CD4-positive, alpha-beta T cell treated with Interferon gamma for 1 hour (primary cell): ENCODE data around the gene SDR39U1.

Experiments
- DNase-seq: peaks from one replicate; pipeline ENCODE4 v3.0.0-alpha.2; 2020

The SDR39U1 gene

GRCh38 chr14:24441485-24441884, 1.1 kb downstream of the SDR39U1 start:
- no peak for DNase-seq

GRCh38 chr14:24440606-24441399, 1.8 kb downstream of the SDR39U1 start:
- no peak for DNase-seq

DNA sequence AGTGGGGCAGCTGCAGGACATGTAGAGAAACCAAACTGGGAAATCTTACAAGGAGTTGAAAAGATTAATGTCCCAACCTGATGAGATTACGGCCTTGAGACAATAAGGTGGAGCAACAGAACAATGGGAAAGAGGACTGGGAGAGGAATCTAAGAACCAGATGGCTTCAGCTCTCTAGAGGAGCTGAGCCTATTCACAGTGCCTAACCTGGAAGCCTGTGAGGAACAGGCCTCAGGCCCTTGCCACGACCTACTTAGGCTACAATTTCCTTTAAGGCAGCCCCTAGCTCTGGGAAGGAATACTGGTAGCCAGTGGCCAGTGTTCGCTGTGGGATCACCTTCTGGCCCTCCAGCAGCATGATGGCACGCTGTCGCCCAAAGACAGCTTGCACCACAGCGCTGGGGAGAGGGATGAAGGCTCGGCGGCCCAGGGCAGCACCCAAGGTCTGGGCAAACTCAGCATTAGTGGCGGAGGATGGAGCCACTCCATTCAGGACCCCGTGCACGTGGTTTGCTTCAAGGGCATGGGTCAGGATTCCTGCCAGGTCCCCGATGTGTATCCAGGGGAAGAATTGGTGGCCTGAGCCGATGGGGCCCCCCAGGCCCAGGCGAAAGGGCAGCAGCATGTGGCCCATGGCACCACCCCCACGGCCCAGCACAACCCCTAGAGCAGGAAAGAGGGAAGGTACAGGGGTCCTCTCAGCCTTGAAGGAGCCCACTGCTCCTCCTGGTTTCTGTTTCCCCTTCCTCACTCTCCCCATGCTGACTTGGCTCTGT, 2.6 kb downstream of the SDR39U1 start:
- DNase-seq: no peak

DNA sequence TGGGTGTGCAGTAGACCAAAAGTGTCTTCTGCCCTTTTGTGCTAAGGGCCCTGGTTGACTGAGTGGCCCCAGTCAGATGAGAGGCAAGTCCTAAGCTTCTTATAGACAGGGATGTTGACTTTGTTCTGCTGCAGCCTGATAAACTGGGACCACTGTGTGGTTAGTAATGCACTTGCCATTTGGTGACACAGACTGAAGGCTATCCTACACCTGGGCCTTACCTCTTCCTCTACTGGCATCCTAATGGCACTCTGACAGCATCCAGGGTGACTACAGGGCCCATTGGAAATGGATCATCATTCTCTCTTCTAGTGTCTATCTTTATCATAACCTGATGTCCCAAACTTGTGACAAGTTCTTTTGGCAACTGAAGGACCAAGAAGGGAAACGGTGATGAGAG, 3.3 kb downstream of the SDR39U1 start:
- DNase-seq: no peak

DNA sequence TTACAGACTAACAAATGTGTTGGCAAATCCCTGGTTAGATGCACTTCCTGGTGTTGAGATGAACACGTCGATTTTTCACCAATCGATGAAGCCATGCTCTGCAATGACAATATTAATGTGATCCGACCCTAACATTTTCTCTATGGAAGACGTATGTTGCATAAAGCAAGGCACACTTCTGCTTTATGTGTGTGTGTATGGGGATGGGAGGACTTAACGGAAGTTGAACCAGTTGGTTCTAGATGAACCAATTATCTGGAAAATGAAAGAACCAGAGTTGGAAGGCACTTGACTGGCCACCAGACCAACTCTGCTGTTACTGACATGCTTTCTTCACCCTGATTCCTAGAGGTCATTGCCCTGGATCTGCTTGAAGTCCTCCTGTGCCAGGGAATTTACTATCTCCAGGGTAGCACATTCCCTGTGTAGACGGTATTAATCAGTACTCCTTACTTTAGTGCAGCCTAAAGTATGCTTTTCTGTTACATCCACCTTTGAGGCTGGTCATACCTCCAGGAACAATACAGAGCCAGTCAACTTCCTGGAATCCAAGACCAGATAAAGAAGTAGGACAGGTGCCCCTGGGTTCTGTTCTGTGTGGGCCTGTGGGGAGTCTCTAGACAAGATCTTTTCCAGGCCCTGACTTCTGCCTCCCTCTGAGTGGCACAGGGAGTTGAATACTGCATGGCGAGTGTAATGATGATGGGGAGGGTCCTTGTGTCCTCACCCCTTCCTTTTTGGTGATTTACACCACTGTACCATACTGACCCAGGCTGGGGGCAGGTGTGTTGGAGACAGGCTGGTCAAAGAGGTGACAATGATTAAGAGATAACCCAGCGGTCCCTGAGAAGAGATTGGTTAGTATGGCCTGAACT, 4.1 kb downstream of the SDR39U1 start:
- no peak for DNase-seq

DNA sequence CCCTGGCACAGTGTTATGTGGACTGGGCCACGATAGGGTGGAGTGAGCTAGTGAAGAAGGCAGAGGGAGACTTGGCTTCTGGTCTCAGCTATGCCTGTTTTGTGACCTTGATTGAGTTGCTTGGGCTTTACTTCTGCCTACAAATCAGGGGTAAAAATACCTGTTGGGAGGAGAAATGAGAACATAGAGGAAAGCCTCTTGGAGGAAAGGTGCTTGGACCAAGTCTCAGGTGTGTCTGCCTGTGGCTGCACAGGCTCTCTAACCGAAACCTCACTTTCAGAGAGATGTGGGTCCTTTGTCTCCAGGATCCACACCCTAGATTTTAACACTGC, 4.9 kb downstream of the SDR39U1 start:
- no peak for DNase-seq

DNA sequence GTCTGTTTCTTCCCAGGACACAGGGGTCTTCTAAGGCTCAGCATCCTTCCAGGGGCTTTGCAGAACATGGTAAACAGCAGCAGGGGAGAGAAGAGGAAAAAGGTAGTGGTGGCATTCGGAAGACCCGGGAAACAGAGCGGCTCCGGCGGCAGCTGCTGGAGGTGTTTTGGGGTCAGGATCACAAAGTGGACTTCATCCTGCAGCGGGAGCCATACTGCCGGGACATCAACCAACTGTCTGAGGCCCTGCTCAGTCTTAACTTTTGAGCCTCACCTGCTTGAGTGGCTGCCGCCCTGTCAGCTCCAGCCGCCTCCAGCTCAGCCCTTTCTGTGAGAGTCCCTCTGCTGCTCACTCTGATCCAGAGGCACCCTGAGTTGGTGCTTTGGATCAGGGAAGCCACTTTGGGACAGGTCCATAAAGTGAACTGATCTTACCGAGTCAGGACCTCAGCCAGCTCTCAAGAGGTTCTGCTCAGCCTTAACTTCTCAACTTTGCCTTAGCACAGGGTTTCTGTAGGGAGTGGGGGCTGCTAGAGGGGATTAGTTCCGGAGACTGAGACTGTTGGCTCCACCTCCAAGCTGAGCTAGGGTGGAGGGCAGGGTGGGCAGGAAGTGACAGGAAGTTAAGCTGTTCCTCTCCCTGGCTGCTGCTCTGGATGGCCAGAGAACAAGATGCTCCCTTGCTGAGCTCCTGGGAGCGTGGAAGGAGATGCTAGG, 5.4 kb downstream of the SDR39U1 start:
- DNase-seq: no peak

- peak; percentile 33 for DNase-seq
These were observed 6.1 kb downstream of the SDR39U1 start for GRCh38 chr14:24436355-24437019.

DNA sequence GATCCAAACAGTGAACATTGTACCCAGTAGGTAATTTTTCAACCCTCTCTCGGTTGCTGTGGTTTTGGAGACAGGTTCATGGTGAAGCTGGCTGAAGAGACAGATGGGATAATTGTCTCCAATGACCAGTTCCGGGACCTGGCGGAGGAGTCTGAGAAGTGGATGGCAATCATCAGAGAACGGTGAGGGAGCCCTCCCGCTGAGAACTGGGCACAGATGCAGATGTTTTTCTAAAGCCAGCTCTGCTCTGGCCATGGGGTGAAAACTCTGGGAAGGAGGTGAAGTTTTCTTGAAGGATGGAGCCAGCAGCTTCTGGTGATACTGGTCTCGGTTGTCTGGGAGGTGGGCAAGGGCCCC, 6.6 kb downstream of the SDR39U1 start:
- no peak for DNase-seq

- no peak for DNase-seq
These were observed 7.3 kb downstream of the SDR39U1 start for GRCh38 chr14:24435192-24435810.

- DNase-seq: no peak
These were observed 7.9 kb downstream of the SDR39U1 start for GRCh38 chr14:24434676-24435075.

GRCh38 chr14:24434036-24434435, 8.5 kb downstream of the SDR39U1 start:
- no peak for DNase-seq

GRCh38 chr14:24432259-24433131, 10.1 kb downstream of the SDR39U1 start:
- DNase-seq: no peak

DNA sequence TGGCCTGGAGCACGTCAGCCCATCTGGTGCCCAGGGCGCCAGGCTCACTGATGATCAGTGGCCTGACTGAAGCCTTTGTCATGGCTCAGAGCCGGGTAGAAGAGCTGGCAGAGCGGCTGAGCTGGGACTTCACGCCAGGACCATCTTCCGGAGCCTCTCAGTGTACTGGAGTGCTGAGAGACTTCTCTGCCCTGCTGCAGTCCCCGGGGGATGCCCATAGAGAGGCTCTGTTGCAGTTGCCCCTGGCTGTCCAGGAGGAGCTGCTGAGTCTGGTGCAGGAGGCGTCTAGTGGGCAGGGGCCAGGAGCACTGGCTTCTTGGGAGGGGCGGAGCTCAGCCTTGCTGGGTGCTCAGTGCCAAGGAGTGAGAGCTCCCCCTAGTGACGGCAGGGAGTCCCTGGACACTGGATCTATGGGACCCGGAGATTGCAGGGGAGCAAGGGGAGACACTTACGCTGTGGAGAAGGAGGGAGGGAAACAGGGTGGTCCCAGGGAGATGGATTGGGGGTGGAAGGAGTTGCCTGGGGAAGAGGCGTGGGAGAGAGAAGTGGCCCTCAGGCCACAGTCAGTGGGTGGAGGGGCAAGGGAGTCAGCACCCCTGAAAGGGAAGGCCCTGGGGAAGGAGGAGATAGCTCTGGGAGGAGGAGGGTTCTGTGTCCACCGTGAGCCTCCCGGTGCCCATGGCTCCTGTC, 10.9 kb downstream of the SDR39U1 start:
- peak; percentile 89 for DNase-seq

DNA sequence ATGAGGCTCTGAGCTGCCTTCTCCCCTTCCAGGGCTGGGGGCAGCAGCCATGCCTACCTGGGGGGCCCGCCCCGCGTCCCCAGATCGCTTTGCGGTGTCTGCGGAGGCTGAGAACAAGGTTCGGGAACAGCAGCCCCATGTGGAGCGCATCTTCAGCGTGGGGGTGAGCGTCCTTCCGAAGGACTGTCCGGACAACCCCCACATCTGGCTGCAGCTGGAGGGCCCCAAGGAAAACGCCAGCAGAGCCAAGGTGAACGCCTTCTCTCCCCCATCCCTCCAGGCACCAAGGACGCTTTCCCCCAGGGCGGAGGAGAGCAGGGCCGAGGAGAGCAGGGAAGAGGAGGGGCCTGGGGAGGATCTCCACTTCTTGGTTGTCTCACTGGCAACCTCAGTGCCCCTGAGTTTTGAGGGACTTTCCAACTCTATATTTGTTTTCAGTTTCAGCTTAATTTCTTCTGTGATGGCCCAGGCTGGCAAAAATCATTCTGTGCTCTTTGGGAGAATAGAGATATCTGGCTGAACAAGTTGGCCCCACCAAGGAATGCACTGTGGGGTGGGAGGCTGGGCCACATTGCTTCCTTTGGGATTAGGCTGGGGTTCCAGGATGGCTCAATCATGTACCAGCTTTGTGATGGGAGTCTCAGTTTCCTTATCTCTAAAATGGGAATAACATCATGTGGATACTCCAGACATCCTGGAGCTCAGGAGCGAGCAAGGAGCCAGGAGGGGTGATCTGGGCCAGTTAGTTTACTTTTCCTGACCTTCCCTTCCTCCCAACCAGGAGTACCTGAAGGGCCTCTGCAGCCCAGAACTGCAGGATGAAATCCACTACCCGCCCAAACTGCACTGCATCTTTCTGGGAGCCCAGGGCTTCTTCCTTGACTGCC, 11.7 kb downstream of the SDR39U1 start:
- DNase-seq: peak; percentile 72

GRCh38 chr14:24430143-24430681, 12.4 kb downstream of the SDR39U1 start:
- peak; percentile 47 for DNase-seq

- DNase-seq: peak; percentile 90
These were observed 13.0 kb downstream of the SDR39U1 start, which contains the start of the genes CBLN3 and KHNYN for GRCh38 chr14:24429395-24430142. CBLN3 (minus strand) TSS chr14:24429668; CDS start chr14:24429054, 614 bp downstream. KHNYN (plus strand) TSS chr14:24429954; CDS start chr14:24430731, 777 bp downstream.
